Suprapubic skin (tissue), 3 donors: ENCODE results near the gene CRISP2.

ENCODE experiments used
- EP300 ChIP-seq: sonication (generic); formaldehyde crosslinking; IDR thresholded peaks from one replicate; pipeline ENCODE4 v1.6.1; 2017; ENCODE audit warnings: antibody characterized with exemption
- POLR2A ChIP-seq, 2 donors: fragments of 450-650 bp; IDR thresholded peaks; one replicate each; pipeline ENCODE4 v1.6.1; 2017; ENCODE audit warnings: antibody characterized with exemption in 2 of 2, mild to moderate bottlenecking in 2 of 2, moderate library complexity in 2 of 2
- TF ChIP-seq, protein P1 (sequence below), 2 donors: fragments of 200-600 bp in 1 of 2; fragments of 450-650 bp in 1 of 2; sonication (generic) in 1 of 2; IDR thresholded peaks; one replicate each; pipeline ENCODE4 v1.5.1; 2016 to 2019; ENCODE audit warnings: antibody characterized with exemption in 2 of 2, mild to moderate bottlenecking in 1 of 2, moderate library complexity in 1 of 2

DNA sequence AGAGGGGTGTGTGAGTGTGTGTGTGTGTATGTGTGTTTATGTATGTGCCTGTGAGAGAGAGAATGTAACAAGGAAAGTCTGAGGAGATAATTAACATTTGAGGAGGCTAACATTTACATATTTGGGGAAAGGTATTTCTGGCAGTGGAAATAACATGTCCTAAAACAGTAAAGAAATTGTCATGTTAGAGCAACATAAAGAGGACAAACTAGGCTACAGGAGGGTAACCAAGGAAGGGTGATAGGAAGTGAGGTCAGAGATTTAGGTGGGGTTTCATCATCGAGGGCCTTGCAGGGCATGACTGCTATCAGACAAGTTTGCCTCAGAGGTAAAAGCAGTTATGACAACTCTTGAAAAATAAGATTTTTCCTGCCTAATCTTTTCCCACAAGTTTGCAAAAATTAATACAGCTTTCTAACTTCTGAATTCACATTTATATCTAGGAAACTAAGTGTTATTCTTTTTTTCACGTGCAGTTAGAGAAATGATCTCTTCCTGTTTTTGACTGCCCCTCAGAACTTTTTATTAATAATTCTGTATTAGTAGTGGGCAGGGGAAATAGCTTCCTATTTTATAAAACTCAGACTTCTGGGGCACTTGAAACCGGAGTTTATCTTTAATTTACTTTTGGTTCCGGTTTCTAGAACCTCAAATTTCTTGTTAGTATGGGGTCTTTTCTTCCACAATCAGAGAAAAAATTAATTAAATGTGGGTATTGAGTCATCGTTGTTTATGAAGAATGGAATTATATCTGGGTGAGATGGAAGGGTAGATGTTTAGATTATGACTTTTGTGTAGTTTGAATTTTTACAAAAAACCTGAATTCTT is 46.2 kb downstream of the CRISP2 start:
- TF ChIP-seq, protein P1, sequence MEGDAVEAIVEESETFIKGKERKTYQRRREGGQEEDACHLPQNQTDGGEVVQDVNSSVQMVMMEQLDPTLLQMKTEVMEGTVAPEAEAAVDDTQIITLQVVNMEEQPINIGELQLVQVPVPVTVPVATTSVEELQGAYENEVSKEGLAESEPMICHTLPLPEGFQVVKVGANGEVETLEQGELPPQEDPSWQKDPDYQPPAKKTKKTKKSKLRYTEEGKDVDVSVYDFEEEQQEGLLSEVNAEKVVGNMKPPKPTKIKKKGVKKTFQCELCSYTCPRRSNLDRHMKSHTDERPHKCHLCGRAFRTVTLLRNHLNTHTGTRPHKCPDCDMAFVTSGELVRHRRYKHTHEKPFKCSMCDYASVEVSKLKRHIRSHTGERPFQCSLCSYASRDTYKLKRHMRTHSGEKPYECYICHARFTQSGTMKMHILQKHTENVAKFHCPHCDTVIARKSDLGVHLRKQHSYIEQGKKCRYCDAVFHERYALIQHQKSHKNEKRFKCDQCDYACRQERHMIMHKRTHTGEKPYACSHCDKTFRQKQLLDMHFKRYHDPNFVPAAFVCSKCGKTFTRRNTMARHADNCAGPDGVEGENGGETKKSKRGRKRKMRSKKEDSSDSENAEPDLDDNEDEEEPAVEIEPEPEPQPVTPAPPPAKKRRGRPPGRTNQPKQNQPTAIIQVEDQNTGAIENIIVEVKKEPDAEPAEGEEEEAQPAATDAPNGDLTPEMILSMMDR (IDR thresholded peaks at IDR 0.05), result no peak
- no peak for TF ChIP-seq POLR2A (IDR thresholded peaks at IDR 0.05)
- no peak for TF ChIP-seq EP300
